Keratinocyte (primary cell): ENCODE measurements around the gene ZMYND8. TPM values are rescaled to one million over a fixed set of nuclear protein-coding genes. Genes with fewer than 3 reads are reported as not detected.

Experiments
- DNase-seq: peaks from one replicate; pipeline ENCODE4 v3.0.0-alpha.2; 2011; ENCODE audit warnings: low read depth, missing footprints, low spot score
- FAIRE-seq: peaks from 2 replicates; lab custom pipeline; 2011; peaks lifted over from hg19 to GRCh38; lab: Jason Lieb, UNC
- H2AFZ ChIP-seq: 2 replicates; pipeline ENCODE4 v1.6.0; 2012; ENCODE audit warnings: low read length, control low read depth, inconsistent platforms; ENCODE audit not compliant: control insufficient read depth
- H3K27ac ChIP-seq: 2 replicates; pipeline ENCODE4 v1.5.1; 2011; ENCODE audit warnings: low read length; ENCODE audit not compliant: control insufficient read depth, insufficient read depth
- H3K27me3 ChIP-seq: 3 replicates; pipeline ENCODE4 v1.6.0; 2011; ENCODE audit warnings: low read length; ENCODE audit not compliant: control insufficient read depth, insufficient read depth; ENCODE audit errors: extremely low read depth
- H3K36me3 ChIP-seq, 2 experiments: 2 replicates in 1 of 2; 3 replicates in 1 of 2; pipeline ENCODE4 v1.5.1; 2011; ENCODE audit warnings: low read length in 2 of 2, mild to moderate bottlenecking in 1 of 2; ENCODE audit not compliant: control insufficient read depth in 2 of 2, insufficient read depth in 2 of 2; ENCODE audit errors: extremely low read depth in 1 of 2
- H3K4me1 ChIP-seq: 3 replicates; pipeline ENCODE4 v1.5.1; 2011; ENCODE audit warnings: low read length; ENCODE audit not compliant: control insufficient read depth, insufficient read depth; ENCODE audit errors: extremely low read depth
- H3K4me2 ChIP-seq: 3 replicates; pipeline ENCODE4 v1.6.0; 2011; ENCODE audit warnings: low read depth, low read length; ENCODE audit not compliant: control insufficient read depth, insufficient read depth; ENCODE audit errors: extremely low read depth
- H3K4me3 ChIP-seq, 3 experiments: fragments of 200-600 bp in 1 of 3; sonication (generic) in 1 of 3; 2 replicates in 2 of 3; 3 replicates in 1 of 3; pipeline ENCODE4 v1.5.1; 2011 to 2016; ENCODE audit warnings: low read length in 3 of 3, mild to moderate bottlenecking in 3 of 3, control low read depth in 2 of 3, inconsistent platforms in 1 of 3, low read depth in 1 of 3, mixed read lengths in 1 of 3, mixed run types in 1 of 3, moderate library complexity in 1 of 3; ENCODE audit not compliant: control insufficient read depth in 2 of 3, insufficient read depth in 2 of 3; ENCODE audit errors: extremely low read depth in 1 of 3
- H3K79me2 ChIP-seq: 2 replicates; pipeline ENCODE4 v1.6.0; 2012; ENCODE audit warnings: low read length; ENCODE audit not compliant: control insufficient read depth, insufficient read depth
- H3K9ac ChIP-seq: 3 replicates; pipeline ENCODE4 v1.6.0; 2011; ENCODE audit warnings: low read length; ENCODE audit not compliant: control insufficient read depth, insufficient read depth; ENCODE audit errors: extremely low read depth
- H3K9me1 ChIP-seq: 3 replicates; pipeline ENCODE4 v1.6.0; 2011; ENCODE audit warnings: low read length; ENCODE audit not compliant: control insufficient read depth, insufficient read depth; ENCODE audit errors: extremely low read depth
- H3K9me3 ChIP-seq: 2 replicates; pipeline ENCODE4 v1.5.1; 2012; ENCODE audit warnings: low read depth, low read length; ENCODE audit not compliant: control insufficient read depth
- H4K20me1 ChIP-seq: 3 replicates; pipeline ENCODE4 v1.6.0; 2011; ENCODE audit warnings: low read length; ENCODE audit not compliant: control insufficient read depth, insufficient read depth; ENCODE audit errors: extremely low read depth
- EZH2 ChIP-seq: IDR thresholded peaks from one replicate; pipeline ENCODE4 v1.6.1; 2012; ENCODE audit warnings: inconsistent platforms, mild to moderate bottlenecking, low read length, moderate library complexity
- dilution Hi-C: fragments of 300-500 bp; cut with MboI; formaldehyde crosslinking; loops from one replicate; pipeline ENCODE4 v1.7.0; 2020; ENCODE audit warnings: low sequenced_read_pairs; ENCODE audit not compliant: extremely low pct_ligation_motif_present
- polyA plus RNA-seq, 5 experiments: library from polyadenylated mRNA; depleted of rRNA in 3 of 5; stranded (reverse) in 3 of 5; stranded (forward) in 1 of 5; unstranded in 1 of 5; fragments of >200 nt; gene quantifications; 1 replicate in 1 of 5; 2 replicates in 3 of 5; 3 replicates in 1 of 5; pipeline versions ENCODE4 v1.2.1 to v1.2.3, GENCODE V29; 2011 to 2012; ENCODE audit warnings: missing spikeins in 2 of 5, low read depth in 1 of 5, low replicate concordance in 1 of 5
- TF ChIP-seq, protein P1 (sequence below), 3 experiments: IDR thresholded peaks in 1 of 3; conservative IDR thresholded peaks in 1 of 3; optimal IDR thresholded peaks in 1 of 3; 2 replicates in 2 of 3; 3 replicates in 1 of 3; pipeline versions ENCODE3 to v1.5.1; 2011; ENCODE audit warnings: low read length in 3 of 3, mild to moderate bottlenecking in 3 of 3, moderate library complexity in 2 of 3, control low read depth in 1 of 3, inconsistent platforms in 1 of 3; ENCODE audit not compliant: insufficient read depth in 2 of 3; ENCODE audit errors: extremely low read depth in 1 of 3

The ZMYND8 gene
- polyA plus RNA-seq, 1 donor (not counting 4 experiments of a cell fraction or from before 2014, with no cell fraction given): 39.8 TPM

DNA sequence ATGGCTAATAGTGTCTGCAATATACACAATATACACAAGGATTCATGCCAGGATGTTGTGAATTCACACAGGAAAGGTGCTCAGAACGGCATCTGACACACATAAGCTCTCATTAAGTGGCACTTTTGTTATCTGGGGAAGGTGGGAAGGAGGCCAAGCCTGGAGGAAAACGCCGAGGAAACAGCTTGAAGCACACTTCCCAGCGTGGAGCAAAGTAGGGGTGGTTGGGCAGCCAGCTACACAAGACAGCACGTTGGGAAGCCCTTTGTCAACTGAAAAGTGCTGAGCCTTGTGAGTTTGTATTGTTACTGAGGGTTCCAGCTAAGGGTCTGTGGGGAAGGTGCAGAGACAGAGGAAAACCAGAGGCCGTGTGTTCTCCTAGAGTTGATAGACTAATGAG lies 181.0 kb downstream of the ZMYND8 start:
- DNase-seq (no peak), FAIRE-seq (no peak)
- H3K4me3 ChIP-seq: no peak overlapping the region
- dilution Hi-C loops: no loop called here
- no peaks in the 10 kb centered on the region for H3K9me1 ChIP-seq
- H3K27me3 ChIP-seq: no peaks in the 10 kb centered on the region
- H3K36me3 ChIP-seq: no peaks in the 10 kb centered on the region
- no peak overlapping the region for H3K4me2 ChIP-seq
- H3K9me3 ChIP-seq: no peaks in the 10 kb centered on the region
- H2AFZ ChIP-seq: no peak overlapping the region
- H3K27ac ChIP-seq: no peak overlapping the region
- H3K79me2 ChIP-seq: no peaks in the 10 kb centered on the region
- peaks cover 7% of the 10 kb centered on the region for H3K4me1 ChIP-seq
- TF ChIP-seq, protein P1, sequence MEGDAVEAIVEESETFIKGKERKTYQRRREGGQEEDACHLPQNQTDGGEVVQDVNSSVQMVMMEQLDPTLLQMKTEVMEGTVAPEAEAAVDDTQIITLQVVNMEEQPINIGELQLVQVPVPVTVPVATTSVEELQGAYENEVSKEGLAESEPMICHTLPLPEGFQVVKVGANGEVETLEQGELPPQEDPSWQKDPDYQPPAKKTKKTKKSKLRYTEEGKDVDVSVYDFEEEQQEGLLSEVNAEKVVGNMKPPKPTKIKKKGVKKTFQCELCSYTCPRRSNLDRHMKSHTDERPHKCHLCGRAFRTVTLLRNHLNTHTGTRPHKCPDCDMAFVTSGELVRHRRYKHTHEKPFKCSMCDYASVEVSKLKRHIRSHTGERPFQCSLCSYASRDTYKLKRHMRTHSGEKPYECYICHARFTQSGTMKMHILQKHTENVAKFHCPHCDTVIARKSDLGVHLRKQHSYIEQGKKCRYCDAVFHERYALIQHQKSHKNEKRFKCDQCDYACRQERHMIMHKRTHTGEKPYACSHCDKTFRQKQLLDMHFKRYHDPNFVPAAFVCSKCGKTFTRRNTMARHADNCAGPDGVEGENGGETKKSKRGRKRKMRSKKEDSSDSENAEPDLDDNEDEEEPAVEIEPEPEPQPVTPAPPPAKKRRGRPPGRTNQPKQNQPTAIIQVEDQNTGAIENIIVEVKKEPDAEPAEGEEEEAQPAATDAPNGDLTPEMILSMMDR (optimal IDR thresholded peaks at IDR 0.05 in 1 of 3, IDR thresholded peaks at IDR 0.05 in 1 of 3, conservative IDR thresholded peaks at IDR 0.05 in 1 of 3; ENCODE audit: extremely low read depth in 1 of 3, insufficient read depth in 2 of 3, low read length in 3 of 3): no peak
- TF ChIP-seq EZH2: no peak
- no peaks in the 10 kb centered on the region for H4K20me1 ChIP-seq
- no peak overlapping the region for H3K9ac ChIP-seq

DNA sequence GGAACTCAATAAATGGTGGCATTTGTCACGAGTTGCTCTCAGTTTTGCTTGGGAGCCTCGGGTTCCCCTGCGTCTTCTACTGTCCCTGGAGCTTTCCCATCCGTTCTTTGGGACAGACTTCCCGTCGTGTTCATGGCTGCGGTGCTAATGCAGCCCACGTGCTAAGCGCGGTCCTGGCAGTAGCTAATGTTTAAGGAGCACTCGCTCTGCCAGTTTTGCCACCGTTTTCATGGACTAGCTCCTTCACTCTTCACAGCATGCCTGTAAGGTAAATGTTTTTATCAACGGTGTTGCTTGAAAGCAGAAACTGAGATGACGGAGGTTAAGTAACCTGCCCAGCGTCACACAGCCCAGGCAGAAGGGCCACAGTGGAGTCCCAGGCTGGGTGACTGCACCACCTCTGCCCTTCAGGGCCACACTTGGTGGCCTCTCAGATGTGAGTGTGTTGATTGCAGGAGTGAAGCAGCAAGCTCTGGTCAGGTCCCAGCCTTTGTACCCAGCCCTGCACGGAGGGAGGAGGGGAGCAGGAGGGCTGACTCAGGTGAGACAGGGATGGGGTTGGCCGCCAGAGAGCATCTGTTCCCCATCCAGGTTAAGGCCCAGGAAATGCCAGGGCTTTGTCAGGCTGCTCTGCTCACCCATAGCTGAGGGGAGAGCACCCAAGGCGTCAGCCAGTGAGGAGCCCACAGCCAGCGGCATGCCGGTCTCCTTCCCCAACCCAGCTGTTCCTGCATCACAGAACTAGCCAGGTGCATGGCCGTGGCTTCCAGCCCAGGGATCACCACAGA lies 181.8 kb downstream of the ZMYND8 start:
- no peaks in the 10 kb centered on the region for H3K79me2 ChIP-seq

More for the DNA sequence above, 181.8 kb downstream of the ZMYND8 start:
- Histone ChIP-seq H3K27me3 (no peaks in the 10 kb centered on the region), H2AFZ (no peak overlapping the region), H3K9ac (no peak overlapping the region), H3K4me3 (no peak overlapping the region), H3K36me3 (no peaks in the 10 kb centered on the region), H3K4me2 (no peak overlapping the region), H4K20me1 (no peaks in the 10 kb centered on the region), H3K9me3 (no peaks in the 10 kb centered on the region), H3K9me1 (no peaks in the 10 kb centered on the region), H3K4me1 (peaks cover 7% of the 10 kb centered on the region), H3K27ac (no peak overlapping the region)
- FAIRE-seq (no peak), DNase-seq (no peak)
- TF ChIP-seq EZH2: no peak
- TF ChIP-seq, protein P1 (optimal IDR thresholded peaks at IDR 0.05 in 1 of 3, IDR thresholded peaks at IDR 0.05 in 1 of 3, conservative IDR thresholded peaks at IDR 0.05 in 1 of 3; ENCODE audit: extremely low read depth in 1 of 3, insufficient read depth in 2 of 3, low read length in 3 of 3): no peak
- dilution Hi-C loops: no loop called here
